K562 (cell line): Measurements from ENCODE around the gene OVOL3. TPM values are rescaled to one million over a fixed set of nuclear protein-coding genes. Genes with fewer than 3 reads are reported as not detected.

ENCODE experiments used
- polyA plus RNA-seq, 8 experiments: library from polyadenylated mRNA; depleted of rRNA in 4 of 8; stranded (reverse) in 5 of 8; unstranded in 3 of 8; fragments of >200 nt; fragmentation: Nextera tagmentation in 2 of 8; fragmentation: Illumina TruSeq in 1 of 8; extraction: Ambion mirVana in 2 of 8; extraction: Trizol in 1 of 8; gene quantifications; 2 replicates each; pipeline versions ENCODE4 v1.2.1 to v1.2.3, GENCODE V29; 2011 to 2014; ENCODE audit warnings: inconsistent platforms in 1 of 8, missing spikeins in 1 of 8
- total RNA-seq, 7 experiments: library from RNA; depleted of rRNA in 6 of 7; stranded (reverse); fragments of >200 nt in 6 of 7; fragmentation: Illumina TruSeq in 2 of 7; extraction: Trizol in 2 of 7; gene quantifications; 2 replicates each; pipeline versions ENCODE4 v1.2.1 to v1.2.3, GENCODE V29; 2011 to 2021; ENCODE audit warnings: low replicate concordance in 1 of 7

The OVOL3 gene
- total and polyA plus RNA-seq, 9 of the 15 experiments (the other 6 are each of a cell fraction or from before 2014, with no cell fraction given): not detected

Other genes with a start within 250 kb of the OVOL3 start
Only the 7 nearest of the 17 such genes appear.
- 0.16 and 0.50 TPM in 2 replicates for gene CLIP3, start 78.3 kb upstream of the OVOL3 start, total RNA-seq (2014; rRNA removed)
- not detected in 2 replicates for gene CLIP3, start 78.3 kb upstream of the OVOL3 start, total RNA-seq (2014; rRNA removed; fragmentation: Illumina TruSeq; extraction: Trizol)
- 0.14 TPM in 1 of 2 replicates, not detected in the other for gene CLIP3, start 78.3 kb upstream of the OVOL3 start, total RNA-seq (2015; rRNA removed; fragmentation: Illumina TruSeq; extraction: Trizol)
- gene CLIP3, start 78.3 kb upstream of the OVOL3 start, total RNA-seq (2021): 0.16 and 0.18 TPM in 2 replicates
- 0.08 and 0.14 TPM in 2 replicates for gene CLIP3, start 78.3 kb upstream of the OVOL3 start, polyA plus RNA-seq (2011; rRNA removed)
- gene CLIP3, start 78.3 kb upstream of the OVOL3 start, polyA plus RNA-seq (2014; fragmentation: Illumina TruSeq; extraction: Trizol): 0.11 and 0.16 TPM in 2 replicates
- under 1 TPM; 0.01 to 0.43 TPM for gene CLIP3, start 78.3 kb upstream of the OVOL3 start, polyA plus RNA-seq (2014; fragmentation: Nextera tagmentation; extraction: Ambion mirVana)
- 0.13 TPM in 1 of 2 replicates, not detected in the other for gene CLIP3, start 78.3 kb upstream of the OVOL3 start, polyA plus RNA-seq (2014; rRNA removed)
- gene THAP8, start 56.9 kb upstream of the OVOL3 start, total RNA-seq (2014; rRNA removed): 1.9 and 2.0 TPM in 2 replicates
- gene THAP8, start 56.9 kb upstream of the OVOL3 start, total RNA-seq (2014; rRNA removed; fragmentation: Illumina TruSeq; extraction: Trizol): 0.10 and 0.36 TPM in 2 replicates
- gene THAP8, start 56.9 kb upstream of the OVOL3 start, total RNA-seq (2015; rRNA removed; fragmentation: Illumina TruSeq; extraction: Trizol): 0.94 and 1.6 TPM in 2 replicates
- 1.3 and 1.6 TPM in 2 replicates for gene THAP8, start 56.9 kb upstream of the OVOL3 start, total RNA-seq (2021)
- 0.68 and 1.0 TPM in 2 replicates for gene THAP8, start 56.9 kb upstream of the OVOL3 start, polyA plus RNA-seq (2011; rRNA removed)
- gene THAP8, start 56.9 kb upstream of the OVOL3 start, polyA plus RNA-seq (2014; fragmentation: Illumina TruSeq; extraction: Trizol): 0.82 and 1.1 TPM in 2 replicates
- gene THAP8, start 56.9 kb upstream of the OVOL3 start, polyA plus RNA-seq (2014; fragmentation: Nextera tagmentation; extraction: Ambion mirVana): under 1 TPM; 0.11 to 0.14 TPM
- 1.8 and 1.9 TPM in 2 replicates for gene THAP8, start 56.9 kb upstream of the OVOL3 start, polyA plus RNA-seq (2014; rRNA removed)
- 18.8 and 27.6 TPM in 2 replicates for gene WDR62, start 56.2 kb upstream of the OVOL3 start, total RNA-seq (2014; rRNA removed)
- gene WDR62, start 56.2 kb upstream of the OVOL3 start, total RNA-seq (2014; rRNA removed; fragmentation: Illumina TruSeq; extraction: Trizol): 7.3 and 9.5 TPM in 2 replicates
- 15.3 and 15.5 TPM in 2 replicates for gene WDR62, start 56.2 kb upstream of the OVOL3 start, total RNA-seq (2015; rRNA removed; fragmentation: Illumina TruSeq; extraction: Trizol)
- gene WDR62, start 56.2 kb upstream of the OVOL3 start, total RNA-seq (2021): 30.1 and 32.8 TPM in 2 replicates
- 10.7 and 17.7 TPM in 2 replicates for gene WDR62, start 56.2 kb upstream of the OVOL3 start, polyA plus RNA-seq (2011; rRNA removed)
- gene WDR62, start 56.2 kb upstream of the OVOL3 start, polyA plus RNA-seq (2014; fragmentation: Illumina TruSeq; extraction: Trizol): 14.4 and 24.6 TPM in 2 replicates
- under 1 TPM; 0.35 to 0.75 TPM for gene WDR62, start 56.2 kb upstream of the OVOL3 start, polyA plus RNA-seq (2014; fragmentation: Nextera tagmentation; extraction: Ambion mirVana)
- 22.2 and 24.5 TPM in 2 replicates for gene WDR62, start 56.2 kb upstream of the OVOL3 start, polyA plus RNA-seq (2014; rRNA removed)
- 283 and 291 TPM in 2 replicates for gene POLR2I, start 3.7 kb downstream of the OVOL3 start, total RNA-seq (2014; rRNA removed)
- gene POLR2I, start 3.7 kb downstream of the OVOL3 start, total RNA-seq (2014; rRNA removed; fragmentation: Illumina TruSeq; extraction: Trizol): 34.3 and 51.0 TPM in 2 replicates
- 109 and 112 TPM in 2 replicates for gene POLR2I, start 3.7 kb downstream of the OVOL3 start, total RNA-seq (2015; rRNA removed; fragmentation: Illumina TruSeq; extraction: Trizol)
- 123 and 126 TPM in 2 replicates for gene POLR2I, start 3.7 kb downstream of the OVOL3 start, total RNA-seq (2021)
- gene POLR2I, start 3.7 kb downstream of the OVOL3 start, polyA plus RNA-seq (2011; rRNA removed): 28.0 and 31.0 TPM in 2 replicates
- 71.8 and 112 TPM in 2 replicates for gene POLR2I, start 3.7 kb downstream of the OVOL3 start, polyA plus RNA-seq (2014; fragmentation: Illumina TruSeq; extraction: Trizol)
- gene POLR2I, start 3.7 kb downstream of the OVOL3 start, polyA plus RNA-seq (2014; fragmentation: Nextera tagmentation; extraction: Ambion mirVana): 100 to 1,000 TPM; 197 to 235 TPM
- gene POLR2I, start 3.7 kb downstream of the OVOL3 start, polyA plus RNA-seq (2014; rRNA removed): 141 and 179 TPM in 2 replicates
- 99.0 and 115 TPM in 2 replicates for gene TBCB, start 4.3 kb downstream of the OVOL3 start, total RNA-seq (2014; rRNA removed)
- gene TBCB, start 4.3 kb downstream of the OVOL3 start, total RNA-seq (2014; rRNA removed; fragmentation: Illumina TruSeq; extraction: Trizol): 38.2 and 47.7 TPM in 2 replicates
- gene TBCB, start 4.3 kb downstream of the OVOL3 start, total RNA-seq (2015; rRNA removed; fragmentation: Illumina TruSeq; extraction: Trizol): 57.2 and 58.9 TPM in 2 replicates
- 71.0 and 79.5 TPM in 2 replicates for gene TBCB, start 4.3 kb downstream of the OVOL3 start, total RNA-seq (2021)
- gene TBCB, start 4.3 kb downstream of the OVOL3 start, polyA plus RNA-seq (2011; rRNA removed): 48.6 and 62.4 TPM in 2 replicates
- 57.8 and 66.5 TPM in 2 replicates for gene TBCB, start 4.3 kb downstream of the OVOL3 start, polyA plus RNA-seq (2014; fragmentation: Illumina TruSeq; extraction: Trizol)
- gene TBCB, start 4.3 kb downstream of the OVOL3 start, polyA plus RNA-seq (2014; fragmentation: Nextera tagmentation; extraction: Ambion mirVana): 1 to 10 TPM; 3.5 to 5.3 TPM
- 109 TPM in 2 replicates for gene TBCB, start 4.3 kb downstream of the OVOL3 start, polyA plus RNA-seq (2014; rRNA removed)
- gene CAPNS1, start 28.9 kb downstream of the OVOL3 start, total RNA-seq (2014; rRNA removed): 171 and 230 TPM in 2 replicates
- 173 and 179 TPM in 2 replicates for gene CAPNS1, start 28.9 kb downstream of the OVOL3 start, total RNA-seq (2014; rRNA removed; fragmentation: Illumina TruSeq; extraction: Trizol)
- gene CAPNS1, start 28.9 kb downstream of the OVOL3 start, total RNA-seq (2015; rRNA removed; fragmentation: Illumina TruSeq; extraction: Trizol): 307 and 310 TPM in 2 replicates
- gene CAPNS1, start 28.9 kb downstream of the OVOL3 start, total RNA-seq (2021): 400 and 436 TPM in 2 replicates
- 363 and 480 TPM in 2 replicates for gene CAPNS1, start 28.9 kb downstream of the OVOL3 start, polyA plus RNA-seq (2011; rRNA removed)
- gene CAPNS1, start 28.9 kb downstream of the OVOL3 start, polyA plus RNA-seq (2014; fragmentation: Illumina TruSeq; extraction: Trizol): 576 and 589 TPM in 2 replicates
- gene CAPNS1, start 28.9 kb downstream of the OVOL3 start, polyA plus RNA-seq (2014; fragmentation: Nextera tagmentation; extraction: Ambion mirVana): 100 to 1,000 TPM in 1 of 2 experiments, 10 to 100 TPM in 1; 77.9 to 115 TPM
- gene CAPNS1, start 28.9 kb downstream of the OVOL3 start, polyA plus RNA-seq (2014; rRNA removed): 244 and 258 TPM in 2 replicates
- gene COX7A1, start 41.3 kb downstream of the OVOL3 start, total RNA-seq (2014; rRNA removed): not detected in 2 replicates
- gene COX7A1, start 41.3 kb downstream of the OVOL3 start, total RNA-seq (2014; rRNA removed; fragmentation: Illumina TruSeq; extraction: Trizol): not detected in 2 replicates
- not detected in 2 replicates for gene COX7A1, start 41.3 kb downstream of the OVOL3 start, total RNA-seq (2015; rRNA removed; fragmentation: Illumina TruSeq; extraction: Trizol)
- not detected in 2 replicates for gene COX7A1, start 41.3 kb downstream of the OVOL3 start, total RNA-seq (2021)
- gene COX7A1, start 41.3 kb downstream of the OVOL3 start, polyA plus RNA-seq (2011; rRNA removed): not detected in 2 replicates
- gene COX7A1, start 41.3 kb downstream of the OVOL3 start, polyA plus RNA-seq (2014; fragmentation: Illumina TruSeq; extraction: Trizol): not detected in 2 replicates
- under 1 TPM in 1 of 2 experiments, not detected in 1; 0.08 TPM for gene COX7A1, start 41.3 kb downstream of the OVOL3 start, polyA plus RNA-seq (2014; fragmentation: Nextera tagmentation; extraction: Ambion mirVana)
- not detected in 2 replicates for gene COX7A1, start 41.3 kb downstream of the OVOL3 start, polyA plus RNA-seq (2014; rRNA removed)